HepG2 (cell line): ENCODE measurements around the gene ZNF292. TPM values are rescaled to one million over a fixed set of nuclear protein-coding genes. Genes with fewer than 3 reads are reported as not detected.
A peak's percentile ranks its signal among the peaks of the same experiment; 100 is the strongest.

ENCODE experiments used
- BHLHE40 ChIP-seq: IDR thresholded peaks from 2 replicates; pipeline ENCODE4 v1.6.1; 2011; ENCODE audit warnings: low read length, improper control_type of control experiment
- HIVEP1 ChIP-seq: sonication (generic); formaldehyde crosslinking; IDR thresholded peaks from 2 replicates; pipeline ENCODE4 v1.4.0; 2020; ENCODE audit warnings: mild to moderate bottlenecking, missing genetic modification reagents
- KLF9 ChIP-seq: IDR thresholded peaks from 2 replicates; pipeline ENCODE4 v1.6.1; 2016; ENCODE audit warnings: low read depth
- SETDB1 ChIP-seq: sonication (generic); formaldehyde crosslinking; IDR thresholded peaks from 2 replicates; pipeline ENCODE4 v1.5.1; 2020; ENCODE audit warnings: missing genetic modification reagents, mild to moderate bottlenecking, borderline replicate concordance
- SIX1 ChIP-seq: sonication (generic); formaldehyde crosslinking; IDR thresholded peaks from 2 replicates; pipeline ENCODE4 v1.4.0; 2020; ENCODE audit warnings: missing genetic modification reagents, borderline replicate concordance
- SMYD3 ChIP-seq: sonication (generic); formaldehyde crosslinking; IDR thresholded peaks from 2 replicates; pipeline ENCODE4 v1.8.1; 2023; ENCODE audit warnings: mild to moderate bottlenecking, missing genetic modification reagents
- ZNF124 ChIP-seq: sonication (generic); formaldehyde crosslinking; IDR thresholded peaks from 2 replicates; pipeline ENCODE4 v1.4.0; 2020; ENCODE audit warnings: missing genetic modification reagents
- ZNF235 ChIP-seq: sonication (generic); formaldehyde crosslinking; IDR thresholded peaks from 2 replicates; pipeline ENCODE4 v1.8.1; 2023; ENCODE audit warnings: mild to moderate bottlenecking, missing genetic modification reagents, borderline replicate concordance
- polyA plus RNA-seq, 8 experiments: library from polyadenylated mRNA; depleted of rRNA in 3 of 8; stranded (reverse) in 7 of 8; unstranded in 1 of 8; fragments of >200 nt; fragmentation: Illumina TruSeq in 4 of 8; extraction: Trizol in 4 of 8; gene quantifications; 2 replicates each; pipeline versions ENCODE4 v1.2.1 to v1.2.3, GENCODE V29; 2011 to 2016; ENCODE audit warnings: low read depth in 4 of 8, missing spikeins in 1 of 8, mixed read lengths in 1 of 8; ENCODE audit not compliant: insufficient read depth in 1 of 8
- total RNA-seq, 5 experiments: library from RNA; depleted of rRNA; stranded (reverse); fragments of >200 nt; fragmentation: Illumina TruSeq; extraction: Trizol; gene quantifications; 2 replicates each; pipeline ENCODE4 v1.2.3, GENCODE V29; 2016; ENCODE audit warnings: low read depth in 1 of 5
- TF ChIP-seq, protein P1 (sequence below): sonication (generic); formaldehyde crosslinking; IDR thresholded peaks from 2 replicates; pipeline ENCODE4 v1.4.0; 2020; ENCODE audit warnings: missing genetic modification reagents
- TF ChIP-seq, protein P2 (sequence below): sonication (generic); formaldehyde crosslinking; IDR thresholded peaks from 2 replicates; pipeline ENCODE4 v1.4.0; 2020; ENCODE audit warnings: missing genetic modification reagents, borderline replicate concordance
- TF ChIP-seq, protein P3 (sequence below): sonication (generic); formaldehyde crosslinking; IDR thresholded peaks from 2 replicates; pipeline ENCODE4 v1.4.0; 2020; ENCODE audit warnings: missing genetic modification reagents

The ZNF292 gene
- total and polyA plus RNA-seq, 2 of the 13 experiments (the other 11 are each of a cell fraction or from before 2014, with no cell fraction given) = 9.9 to 12.8 TPM

DNA sequence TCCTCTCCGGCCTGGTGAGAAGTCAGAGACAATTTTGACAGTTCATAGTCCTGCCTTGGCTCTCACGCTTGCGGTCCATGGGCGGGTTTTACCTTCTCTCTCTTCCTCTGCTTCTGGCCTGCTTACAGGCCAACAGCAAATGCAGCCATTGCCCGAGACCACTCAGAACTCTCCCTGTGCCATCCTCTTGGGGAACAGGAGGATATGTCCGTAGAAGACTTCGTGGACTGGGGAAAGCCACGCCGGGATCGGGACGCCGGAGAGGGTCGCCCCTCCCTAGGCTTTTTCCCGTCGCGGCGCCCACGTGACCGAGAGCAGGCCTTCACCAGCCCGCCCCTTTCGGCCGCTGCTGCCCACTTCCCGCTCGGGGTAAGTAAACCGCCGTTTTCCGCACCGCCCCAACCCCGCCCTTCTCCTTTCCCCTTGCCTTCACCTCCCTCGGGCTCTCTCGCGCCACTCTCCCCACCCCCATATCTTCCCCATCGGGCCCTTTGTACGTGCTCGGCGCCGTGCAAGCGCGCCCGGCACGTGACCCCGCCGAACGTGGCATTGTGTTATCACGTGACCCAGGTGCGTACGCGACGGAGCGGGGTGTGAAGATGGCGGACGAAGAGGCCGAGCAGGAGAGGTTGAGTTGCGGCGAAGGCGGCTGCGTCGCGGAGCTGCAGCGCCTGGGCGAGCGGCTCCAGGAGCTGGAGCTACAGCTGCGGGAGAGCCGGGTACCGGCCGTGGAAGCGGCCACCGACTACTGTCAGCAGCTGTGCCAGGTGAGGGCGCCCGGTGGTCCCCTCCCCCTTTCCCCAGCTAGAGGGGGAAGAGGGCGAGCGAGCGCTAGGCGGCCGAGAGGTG, at the start of gene ZNF292 (continued):
- TF ChIP-seq, protein P1, sequence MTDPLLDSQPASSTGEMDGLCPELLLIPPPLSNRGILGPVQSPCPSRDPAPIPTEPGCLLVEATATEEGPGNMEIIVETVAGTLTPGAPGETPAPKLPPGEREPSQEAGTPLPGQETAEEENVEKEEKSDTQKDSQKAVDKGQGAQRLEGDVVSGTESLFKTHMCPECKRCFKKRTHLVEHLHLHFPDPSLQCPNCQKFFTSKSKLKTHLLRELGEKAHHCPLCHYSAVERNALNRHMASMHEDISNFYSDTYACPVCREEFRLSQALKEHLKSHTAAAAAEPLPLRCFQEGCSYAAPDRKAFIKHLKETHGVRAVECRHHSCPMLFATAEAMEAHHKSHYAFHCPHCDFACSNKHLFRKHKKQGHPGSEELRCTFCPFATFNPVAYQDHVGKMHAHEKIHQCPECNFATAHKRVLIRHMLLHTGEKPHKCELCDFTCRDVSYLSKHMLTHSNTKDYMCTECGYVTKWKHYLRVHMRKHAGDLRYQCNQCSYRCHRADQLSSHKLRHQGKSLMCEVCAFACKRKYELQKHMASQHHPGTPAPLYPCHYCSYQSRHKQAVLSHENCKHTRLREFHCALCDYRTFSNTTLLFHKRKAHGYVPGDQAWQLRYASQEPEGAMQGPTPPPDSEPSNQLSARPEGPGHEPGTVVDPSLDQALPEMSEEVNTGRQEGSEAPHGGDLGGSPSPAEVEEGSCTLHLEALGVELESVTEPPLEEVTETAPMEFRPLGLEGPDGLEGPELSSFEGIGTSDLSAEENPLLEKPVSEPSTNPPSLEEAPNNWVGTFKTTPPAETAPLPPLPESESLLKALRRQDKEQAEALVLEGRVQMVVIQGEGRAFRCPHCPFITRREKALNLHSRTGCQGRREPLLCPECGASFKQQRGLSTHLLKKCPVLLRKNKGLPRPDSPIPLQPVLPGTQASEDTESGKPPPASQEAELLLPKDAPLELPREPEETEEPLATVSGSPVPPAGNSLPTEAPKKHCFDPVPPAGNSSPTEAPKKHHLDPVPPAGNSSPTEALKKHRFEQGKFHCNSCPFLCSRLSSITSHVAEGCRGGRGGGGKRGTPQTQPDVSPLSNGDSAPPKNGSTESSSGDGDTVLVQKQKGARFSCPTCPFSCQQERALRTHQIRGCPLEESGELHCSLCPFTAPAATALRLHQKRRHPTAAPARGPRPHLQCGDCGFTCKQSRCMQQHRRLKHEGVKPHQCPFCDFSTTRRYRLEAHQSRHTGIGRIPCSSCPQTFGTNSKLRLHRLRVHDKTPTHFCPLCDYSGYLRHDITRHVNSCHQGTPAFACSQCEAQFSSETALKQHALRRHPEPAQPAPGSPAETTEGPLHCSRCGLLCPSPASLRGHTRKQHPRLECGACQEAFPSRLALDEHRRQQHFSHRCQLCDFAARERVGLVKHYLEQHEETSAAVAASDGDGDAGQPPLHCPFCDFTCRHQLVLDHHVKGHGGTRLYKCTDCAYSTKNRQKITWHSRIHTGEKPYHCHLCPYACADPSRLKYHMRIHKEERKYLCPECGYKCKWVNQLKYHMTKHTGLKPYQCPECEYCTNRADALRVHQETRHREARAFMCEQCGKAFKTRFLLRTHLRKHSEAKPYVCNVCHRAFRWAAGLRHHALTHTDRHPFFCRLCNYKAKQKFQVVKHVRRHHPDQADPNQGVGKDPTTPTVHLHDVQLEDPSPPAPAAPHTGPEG (CRISPR knock-in tag) = no peak
- peak; percentile 93; the same call in 1 of the 2 replicates for TF ChIP-seq KLF9 (CRISPR knock-in tag)
- TF ChIP-seq BHLHE40 = peak; percentile 100
- TF ChIP-seq, protein P2, sequence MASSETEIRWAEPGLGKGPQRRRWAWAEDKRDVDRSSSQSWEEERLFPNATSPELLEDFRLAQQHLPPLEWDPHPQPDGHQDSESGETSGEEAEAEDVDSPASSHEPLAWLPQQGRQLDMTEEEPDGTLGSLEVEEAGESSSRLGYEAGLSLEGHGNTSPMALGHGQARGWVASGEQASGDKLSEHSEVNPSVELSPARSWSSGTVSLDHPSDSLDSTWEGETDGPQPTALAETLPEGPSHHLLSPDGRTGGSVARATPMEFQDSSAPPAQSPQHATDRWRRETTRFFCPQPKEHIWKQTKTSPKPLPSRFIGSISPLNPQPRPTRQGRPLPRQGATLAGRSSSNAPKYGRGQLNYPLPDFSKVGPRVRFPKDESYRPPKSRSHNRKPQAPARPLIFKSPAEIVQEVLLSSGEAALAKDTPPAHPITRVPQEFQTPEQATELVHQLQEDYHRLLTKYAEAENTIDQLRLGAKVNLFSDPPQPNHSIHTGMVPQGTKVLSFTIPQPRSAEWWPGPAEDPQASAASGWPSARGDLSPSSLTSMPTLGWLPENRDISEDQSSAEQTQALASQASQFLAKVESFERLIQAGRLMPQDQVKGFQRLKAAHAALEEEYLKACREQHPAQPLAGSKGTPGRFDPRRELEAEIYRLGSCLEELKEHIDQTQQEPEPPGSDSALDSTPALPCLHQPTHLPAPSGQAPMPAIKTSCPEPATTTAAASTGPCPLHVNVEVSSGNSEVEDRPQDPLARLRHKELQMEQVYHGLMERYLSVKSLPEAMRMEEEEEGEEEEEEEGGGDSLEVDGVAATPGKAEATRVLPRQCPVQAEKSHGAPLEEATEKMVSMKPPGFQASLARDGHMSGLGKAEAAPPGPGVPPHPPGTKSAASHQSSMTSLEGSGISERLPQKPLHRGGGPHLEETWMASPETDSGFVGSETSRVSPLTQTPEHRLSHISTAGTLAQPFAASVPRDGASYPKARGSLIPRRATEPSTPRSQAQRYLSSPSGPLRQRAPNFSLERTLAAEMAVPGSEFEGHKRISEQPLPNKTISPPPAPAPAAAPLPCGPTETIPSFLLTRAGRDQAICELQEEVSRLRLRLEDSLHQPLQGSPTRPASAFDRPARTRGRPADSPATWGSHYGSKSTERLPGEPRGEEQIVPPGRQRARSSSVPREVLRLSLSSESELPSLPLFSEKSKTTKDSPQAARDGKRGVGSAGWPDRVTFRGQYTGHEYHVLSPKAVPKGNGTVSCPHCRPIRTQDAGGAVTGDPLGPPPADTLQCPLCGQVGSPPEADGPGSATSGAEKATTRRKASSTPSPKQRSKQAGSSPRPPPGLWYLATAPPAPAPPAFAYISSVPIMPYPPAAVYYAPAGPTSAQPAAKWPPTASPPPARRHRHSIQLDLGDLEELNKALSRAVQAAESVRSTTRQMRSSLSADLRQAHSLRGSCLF (CRISPR knock-in tag) = no peak
- TF ChIP-seq SMYD3 (CRISPR knock-in tag) = peak; percentile 93
- TF ChIP-seq, protein P3, sequence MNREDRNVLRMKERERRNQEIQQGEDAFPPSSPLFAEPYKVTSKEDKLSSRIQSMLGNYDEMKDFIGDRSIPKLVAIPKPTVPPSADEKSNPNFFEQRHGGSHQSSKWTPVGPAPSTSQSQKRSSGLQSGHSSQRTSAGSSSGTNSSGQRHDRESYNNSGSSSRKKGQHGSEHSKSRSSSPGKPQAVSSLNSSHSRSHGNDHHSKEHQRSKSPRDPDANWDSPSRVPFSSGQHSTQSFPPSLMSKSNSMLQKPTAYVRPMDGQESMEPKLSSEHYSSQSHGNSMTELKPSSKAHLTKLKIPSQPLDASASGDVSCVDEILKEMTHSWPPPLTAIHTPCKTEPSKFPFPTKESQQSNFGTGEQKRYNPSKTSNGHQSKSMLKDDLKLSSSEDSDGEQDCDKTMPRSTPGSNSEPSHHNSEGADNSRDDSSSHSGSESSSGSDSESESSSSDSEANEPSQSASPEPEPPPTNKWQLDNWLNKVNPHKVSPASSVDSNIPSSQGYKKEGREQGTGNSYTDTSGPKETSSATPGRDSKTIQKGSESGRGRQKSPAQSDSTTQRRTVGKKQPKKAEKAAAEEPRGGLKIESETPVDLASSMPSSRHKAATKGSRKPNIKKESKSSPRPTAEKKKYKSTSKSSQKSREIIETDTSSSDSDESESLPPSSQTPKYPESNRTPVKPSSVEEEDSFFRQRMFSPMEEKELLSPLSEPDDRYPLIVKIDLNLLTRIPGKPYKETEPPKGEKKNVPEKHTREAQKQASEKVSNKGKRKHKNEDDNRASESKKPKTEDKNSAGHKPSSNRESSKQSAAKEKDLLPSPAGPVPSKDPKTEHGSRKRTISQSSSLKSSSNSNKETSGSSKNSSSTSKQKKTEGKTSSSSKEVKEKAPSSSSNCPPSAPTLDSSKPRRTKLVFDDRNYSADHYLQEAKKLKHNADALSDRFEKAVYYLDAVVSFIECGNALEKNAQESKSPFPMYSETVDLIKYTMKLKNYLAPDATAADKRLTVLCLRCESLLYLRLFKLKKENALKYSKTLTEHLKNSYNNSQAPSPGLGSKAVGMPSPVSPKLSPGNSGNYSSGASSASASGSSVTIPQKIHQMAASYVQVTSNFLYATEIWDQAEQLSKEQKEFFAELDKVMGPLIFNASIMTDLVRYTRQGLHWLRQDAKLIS (CRISPR knock-in tag) = no peak
- TF ChIP-seq ZNF124 (CRISPR knock-in tag) = peak; percentile 96
- peak; percentile 90 for TF ChIP-seq HIVEP1 (CRISPR knock-in tag)
- TF ChIP-seq SETDB1 = no peak
- TF ChIP-seq SIX1 = no peak
- TF ChIP-seq ZNF235 (CRISPR knock-in tag) = peak; percentile 26; the same call in 1 of the 2 replicates
